GM18502 (cell line): ENCODE measurements around the gene EPN2.
A peak's percentile ranks its signal among the peaks of the same experiment; 100 is the strongest.

Experiments
- ATAC-seq: cut with Tn5 transposase; IDR thresholded peaks from one replicate; pipeline ENCODE4 v1.9.1; 2021; ENCODE audit warnings: mild to moderate bottlenecking; ENCODE audit not compliant: unreplicated experiment, poor library complexity

Gene EPN2

DNA sequence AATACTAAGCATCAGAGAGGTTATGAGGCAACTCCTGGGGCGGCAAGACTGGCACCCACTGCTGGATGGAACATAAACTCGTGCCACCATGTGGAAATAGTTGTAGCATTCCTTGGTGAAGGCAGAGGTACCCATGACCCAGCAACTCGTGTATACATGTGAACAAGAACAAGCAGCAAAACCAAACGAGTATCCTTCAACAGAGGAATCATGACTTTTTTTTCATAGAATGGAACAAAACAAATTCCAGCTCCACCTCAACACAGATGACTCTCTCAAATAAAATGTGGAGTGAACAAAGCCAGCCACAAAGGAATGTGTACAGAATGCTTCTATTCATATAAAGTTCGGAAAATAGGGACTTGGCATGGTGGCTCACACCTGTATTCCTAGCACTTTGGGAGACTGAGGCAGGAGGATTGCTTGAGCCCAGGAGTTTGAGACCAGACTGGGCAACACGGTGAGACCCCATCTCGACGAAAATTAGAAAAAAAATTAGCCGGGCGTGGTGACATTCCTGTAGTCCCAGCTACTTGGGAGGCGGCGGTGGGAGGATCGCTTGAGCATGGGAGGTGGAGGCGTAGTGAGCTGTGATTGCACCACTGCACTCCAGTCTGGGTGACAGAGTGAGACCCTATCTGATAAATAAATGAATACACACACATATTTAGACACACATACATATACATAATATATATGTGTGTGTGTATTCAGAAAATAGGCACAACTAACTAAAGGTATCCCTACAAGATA, 90.0 kb downstream of the EPN2 start:
- ATAC-seq = no peak

GRCh38 chr17:19328441-19329061, 91.4 kb downstream of the EPN2 start:
- no peak for ATAC-seq

DNA sequence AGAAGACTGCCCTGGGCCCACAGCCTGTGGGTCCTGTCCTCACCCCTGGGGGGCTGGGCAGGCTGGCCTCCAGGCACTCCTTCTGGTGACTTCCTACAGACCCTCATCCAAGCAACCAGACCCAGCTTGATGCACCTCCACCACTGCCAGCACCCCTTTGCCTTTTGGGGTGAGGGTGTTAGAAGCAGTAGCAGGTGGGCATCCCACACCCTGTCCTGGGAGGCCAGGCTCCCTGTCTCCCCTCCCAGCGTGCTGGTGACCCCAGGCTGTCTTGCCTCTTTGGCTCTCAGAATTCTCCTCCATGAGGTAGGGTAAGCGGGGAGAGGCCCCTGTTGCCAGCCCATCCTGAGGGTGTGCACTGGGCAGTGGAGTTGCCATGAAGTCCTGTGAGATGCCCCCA, 92.0 kb downstream of the EPN2 start:
- no peak for ATAC-seq

GRCh38 chr17:19329839-19330238, 92.7 kb downstream of the EPN2 start:
- ATAC-seq = no peak

- no peak for ATAC-seq
Observed at GRCh38 chr17:19330271-19330670, 93.1 kb downstream of the EPN2 start.

- ATAC-seq = no peak
Observed at GRCh38 chr17:19331134-19331533, 94.0 kb downstream of the EPN2 start.

GRCh38 chr17:19331543-19332245, 94.5 kb downstream of the EPN2 start:
- no peak for ATAC-seq

DNA sequence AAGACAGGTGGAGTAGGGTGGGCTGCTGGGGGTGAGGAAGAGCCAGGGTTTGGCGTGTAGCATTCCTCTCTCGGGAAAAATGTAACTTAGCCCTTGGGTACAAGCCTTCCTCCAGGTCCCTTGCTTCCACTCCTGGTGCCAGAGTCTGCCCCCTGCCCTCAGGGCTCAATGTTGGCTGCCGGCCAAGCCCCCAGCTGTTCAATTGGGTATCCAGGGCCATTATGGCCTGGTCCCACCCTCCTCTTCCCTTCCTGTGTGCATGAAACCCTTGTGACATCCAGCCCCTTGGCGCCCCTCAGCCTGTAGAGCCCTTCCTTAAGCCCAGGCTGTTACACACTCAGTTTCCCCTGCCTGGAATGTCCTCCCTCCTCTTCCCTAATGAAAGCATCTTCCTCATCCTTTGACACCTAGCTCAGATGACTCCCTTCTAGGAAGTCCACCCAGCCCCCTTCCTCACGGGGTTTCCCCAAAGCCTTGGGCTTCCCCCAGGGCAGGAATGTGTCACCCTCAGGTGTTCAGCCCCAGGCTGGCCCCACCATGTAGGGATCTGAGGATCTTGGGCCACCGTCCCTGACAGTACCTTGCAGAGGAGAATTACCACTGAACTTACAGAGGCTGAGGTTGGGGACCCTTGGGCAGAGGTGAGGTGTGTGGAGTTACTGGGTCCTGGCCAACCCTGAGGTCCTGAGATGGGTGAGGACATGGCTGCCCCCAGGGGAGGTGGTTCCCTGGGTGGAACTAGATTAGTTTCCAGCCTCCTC, 95.4 kb downstream of the EPN2 start:
- ATAC-seq = no peak

- ATAC-seq = no peak
Observed at GRCh38 chr17:19333132-19333440, 95.9 kb downstream of the EPN2 start.

- no peak for ATAC-seq
Observed at GRCh38 chr17:19333736-19334290, 96.6 kb downstream of the EPN2 start.

DNA sequence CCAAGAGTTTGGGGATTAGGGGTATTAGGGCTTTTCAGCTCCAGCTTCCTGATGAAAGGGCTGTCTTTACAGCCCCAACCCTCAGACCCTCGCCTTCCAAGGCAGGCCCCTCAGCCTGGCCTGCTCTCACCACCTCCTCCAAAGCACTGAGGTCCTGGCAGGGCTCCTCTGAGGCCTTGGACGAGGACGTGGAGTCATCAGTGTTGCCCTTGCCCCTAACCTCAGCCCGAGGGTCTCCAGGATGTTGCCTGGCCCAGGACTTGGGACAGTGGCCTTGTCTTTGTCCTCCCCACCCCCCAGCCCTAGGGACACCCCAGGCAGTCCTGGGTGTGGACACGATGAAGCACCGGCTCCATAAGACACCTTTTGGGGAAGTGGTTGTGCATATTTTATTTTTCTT, 97.2 kb downstream of the EPN2 start:
- ATAC-seq = no peak

GRCh38 chr17:19335951-19336631, 98.9 kb downstream of the EPN2 start:
- ATAC-seq = no peak

DNA sequence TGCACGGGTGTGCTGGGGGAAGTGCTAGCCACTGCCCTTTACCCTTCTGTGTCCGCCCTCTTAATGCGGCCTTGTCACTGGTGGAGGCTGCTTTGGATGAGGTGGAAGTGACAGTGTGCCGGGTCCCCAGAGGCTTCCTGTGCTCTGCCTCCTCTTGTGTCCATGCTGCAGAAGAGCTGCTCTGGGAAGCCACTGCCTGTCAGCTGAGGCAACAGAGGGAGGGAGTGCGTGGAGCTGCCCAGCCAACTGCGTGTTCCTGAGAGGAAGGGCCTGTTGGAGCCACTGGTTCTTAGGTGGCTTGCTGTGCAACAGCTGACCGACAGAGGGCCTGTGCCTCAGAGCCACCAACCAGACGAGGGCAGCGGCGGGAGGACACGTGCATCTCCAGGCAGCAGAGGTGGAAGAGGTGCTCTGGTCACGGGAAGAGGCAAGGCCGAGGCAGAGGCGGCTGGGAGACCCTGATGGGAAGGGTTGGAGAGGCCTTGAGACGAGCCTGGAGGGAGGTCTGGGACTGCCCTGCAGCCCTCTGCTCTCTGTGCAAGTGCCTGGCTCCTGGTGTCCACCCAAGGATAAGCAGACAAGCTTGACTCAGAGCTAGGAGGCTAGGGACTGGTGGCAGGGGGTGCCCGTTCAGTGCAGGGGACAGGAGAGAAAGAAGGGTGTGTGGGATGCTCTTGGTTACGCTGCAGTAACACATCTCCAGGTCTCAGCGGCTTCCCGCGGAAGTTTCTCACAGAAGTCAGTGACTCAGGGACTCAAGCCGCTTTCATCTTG, 100.0 kb downstream of the EPN2 start:
- no peak for ATAC-seq

- ATAC-seq = no peak
Observed at GRCh38 chr17:19337712-19338023, 100.5 kb downstream of the EPN2 start.

- peak; percentile 48 for ATAC-seq
Observed at GRCh38 chr17:19338031-19338990, 101.1 kb downstream of the EPN2 start.

DNA sequence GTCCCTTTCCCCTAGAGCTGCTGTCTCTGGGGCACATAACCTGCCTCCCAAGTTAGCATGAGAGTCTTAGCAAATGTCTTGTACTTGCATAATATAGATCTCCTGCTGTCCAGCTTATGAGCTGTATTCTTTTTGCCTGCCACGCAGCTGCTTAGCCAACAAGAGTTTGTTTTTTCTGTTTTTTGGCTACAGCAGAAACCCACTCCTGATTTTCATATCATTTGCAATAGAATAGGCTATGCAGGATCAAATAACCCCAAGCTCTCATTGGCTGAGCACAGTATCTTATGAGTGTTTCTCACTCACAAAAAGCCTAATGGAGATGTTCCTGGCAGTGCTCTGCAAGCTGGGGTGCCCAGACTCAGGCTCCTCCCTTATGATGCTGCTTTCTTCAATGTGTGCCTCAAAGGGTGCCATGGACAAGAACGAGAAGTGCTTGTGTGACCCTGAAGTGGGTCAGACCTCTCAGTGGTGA, 102.2 kb downstream of the EPN2 start:
- no peak for ATAC-seq

DNA sequence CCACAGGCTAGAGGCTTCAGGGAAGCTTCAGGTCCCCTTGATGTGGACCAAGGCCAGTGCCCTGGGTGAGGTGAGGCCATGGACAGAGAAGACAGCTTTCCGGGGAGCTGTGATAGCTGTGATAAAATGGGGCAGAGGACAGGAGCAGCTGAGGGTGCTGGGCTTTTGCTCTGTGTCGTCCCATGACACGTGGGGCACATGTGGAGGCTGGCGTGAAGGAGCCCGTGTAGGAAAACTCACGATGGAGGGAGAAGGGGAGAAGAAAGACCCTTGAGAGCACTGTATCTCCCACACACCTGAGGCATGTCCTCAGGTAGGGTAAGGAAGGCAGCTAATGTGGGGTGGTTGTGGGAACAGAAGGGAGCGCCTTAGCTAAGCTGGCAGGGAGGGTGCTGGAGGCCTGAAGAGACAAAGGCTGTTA, 104.1 kb downstream of the EPN2 start:
- ATAC-seq = no peak
